ENCODE results near the gene ICOS. TPM values are rescaled to one million over a fixed set of nuclear protein-coding genes. Genes with fewer than 3 reads are reported as not detected.

Gene ICOS
- total and polyA plus RNA-seq, 9 of the 15 experiments (the other 6 are each of a cell fraction or from before 2014, with no cell fraction given) = not detected

DNA sequence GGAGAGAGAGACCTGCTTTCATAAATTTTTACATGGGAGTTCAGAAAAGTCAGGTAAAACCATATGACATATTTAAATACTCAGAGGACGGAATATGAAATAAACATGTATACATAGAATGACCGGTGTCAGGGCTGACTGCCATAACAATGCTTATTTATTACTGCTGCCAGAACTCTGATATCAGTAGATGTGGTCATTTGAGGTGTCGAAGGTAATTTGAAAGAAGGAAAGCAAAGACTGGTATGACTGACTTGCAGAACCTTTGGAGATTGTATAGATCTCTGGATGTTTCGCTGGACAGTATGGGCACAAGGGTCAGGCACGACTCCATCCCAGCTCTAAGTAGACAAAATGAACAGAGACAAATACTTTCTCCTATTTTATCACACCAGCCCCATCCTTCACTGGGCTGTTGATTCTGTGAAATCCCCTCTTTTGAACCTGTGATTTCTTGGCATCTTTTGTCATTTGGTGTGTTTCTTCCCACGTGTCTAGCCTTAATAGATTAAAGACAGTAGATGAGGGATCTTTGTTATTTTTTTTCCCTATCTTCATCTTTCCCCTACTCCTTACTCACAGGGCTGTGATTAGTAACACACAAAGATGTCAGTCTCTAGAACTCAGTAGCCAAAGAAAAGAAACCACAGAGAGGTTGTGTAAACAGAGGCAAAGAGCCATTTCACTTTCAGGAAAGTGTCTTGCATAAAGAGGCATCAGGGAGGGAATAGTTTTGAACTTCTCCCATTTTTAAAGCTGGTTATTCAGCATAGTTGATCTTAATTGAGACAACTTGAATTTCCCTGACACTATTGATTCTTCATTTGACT, 61.6 kb downstream of the ICOS start:
- no peak for DNase-seq (ENCODE audit: extremely low read depth in 1 of 4, low spot score in 3 of 4)
- Histone ChIP-seq H3K4me2 (ENCODE audit: insufficient read depth, low read length) (no peak overlapping the region), H3K4me1 (replicated peaks in 1 of 2; ENCODE audit: control insufficient read depth in 2 of 2, insufficient read depth in 2 of 2, low read length in 2 of 2) (no peaks in the 10 kb centered on the region), H2AFZ (ENCODE audit: low read depth, low read length) (no peak overlapping the region), H4K20me1 (replicated peaks; ENCODE audit: control insufficient read depth, insufficient read depth, low read length) (no peaks in the 10 kb centered on the region), H3K36me3 (ENCODE audit: control insufficient read depth, insufficient read depth, low read length) (no peaks in the 10 kb centered on the region), H3K4me3 (no peak overlapping the region), H3K9me3 (replicated peaks; ENCODE audit: control insufficient read depth, insufficient read depth, low read depth, low read length) (no peaks in the 10 kb centered on the region), H3K27me3 (ENCODE audit: control insufficient read depth in 2 of 2, insufficient read depth in 2 of 2, low read length in 2 of 2) (no peaks in the 10 kb centered on the region), H3K27ac (ENCODE audit: extremely low read depth, low read depth, low read length) (no peak overlapping the region), H3K9me1 (ENCODE audit: control insufficient read depth, insufficient read depth, low read length) (no peaks in the 10 kb centered on the region), H3K9ac (ENCODE audit: insufficient read depth in 1 of 2, low read depth in 2 of 2, low read length in 2 of 2) (no peak overlapping the region), H3K79me2 (ENCODE audit: control insufficient read depth, insufficient read depth, low read length) (no peaks in the 10 kb centered on the region)
- TF ChIP-seq, protein P1, sequence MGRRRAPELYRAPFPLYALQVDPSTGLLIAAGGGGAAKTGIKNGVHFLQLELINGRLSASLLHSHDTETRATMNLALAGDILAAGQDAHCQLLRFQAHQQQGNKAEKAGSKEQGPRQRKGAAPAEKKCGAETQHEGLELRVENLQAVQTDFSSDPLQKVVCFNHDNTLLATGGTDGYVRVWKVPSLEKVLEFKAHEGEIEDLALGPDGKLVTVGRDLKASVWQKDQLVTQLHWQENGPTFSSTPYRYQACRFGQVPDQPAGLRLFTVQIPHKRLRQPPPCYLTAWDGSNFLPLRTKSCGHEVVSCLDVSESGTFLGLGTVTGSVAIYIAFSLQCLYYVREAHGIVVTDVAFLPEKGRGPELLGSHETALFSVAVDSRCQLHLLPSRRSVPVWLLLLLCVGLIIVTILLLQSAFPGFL (CRISPR knock-in tag; IDR thresholded peaks at IDR 0.05) = no peak
- TF ChIP-seq ETV1 (tag; conservative IDR thresholded peaks at IDR 0.05; ENCODE audit: low read depth) = no peak
- no peak for TF ChIP-seq GATAD2A (IDR thresholded peaks at IDR 0.05)
- no peak for TF ChIP-seq POLR2H (tag; IDR thresholded peaks at IDR 0.05; ENCODE audit: low read depth)
- TF ChIP-seq MED1 (CRISPR knock-in tag; IDR thresholded peaks at IDR 0.05; ENCODE audit: borderline replicate concordance) = no peak
- no peak for TF ChIP-seq ZNF57 (CRISPR knock-in tag; IDR thresholded peaks at IDR 0.05)
- TF ChIP-seq KLF13 (tag; IDR thresholded peaks at IDR 0.05; ENCODE audit: borderline replicate concordance, low read depth) = no peak
- TF ChIP-seq FUS (optimal IDR thresholded peaks at IDR 0.05; ENCODE audit: low read depth, low read length) = no peak
- no peak for TF ChIP-seq ZNF695 (CRISPR knock-in tag; IDR thresholded peaks at IDR 0.05)
- no peak for TF ChIP-seq ZNF707 (CRISPR knock-in tag; conservative IDR thresholded peaks at IDR 0.05)
- TF ChIP-seq ZBTB9 (CRISPR knock-in tag; IDR thresholded peaks at IDR 0.05) = no peak
- no peak for TF ChIP-seq EHMT2 (IDR thresholded peaks at IDR 0.05)
- TF ChIP-seq MAFK (IDR thresholded peaks at IDR 0.05; ENCODE audit: low read length) = no peak
- no peak for TF ChIP-seq CBX5 (IDR thresholded peaks at IDR 0.05; ENCODE audit: borderline replicate concordance, low read depth)
- no peak for TF ChIP-seq HNRNPL (IDR thresholded peaks at IDR 0.05; ENCODE audit: low read depth, low read length)
- no peak for FAIRE-seq
- ATAC-seq = no peak
- no TSS peak for BruUV-seq (replicated peaks)
- ChIA-PET POLR2A (no interaction called here), CTCF (ENCODE audit: low intra/inter-chr PET ratio) (no interaction called here)
- in situ Hi-C loops (cut with MboI) (no loop called here), intact Hi-C loops (cut with micrococcal nuclease) (no loop called here)
- 2% methylated on average over 6 of the region's 6 CpGs for WGBS (ENCODE audit: insufficient coverage, low coverage, missing lambda C conversion rate)

Measured in K562 (cell line).